ENCODE measurements around the gene ALPI. TPM values are rescaled to one million over a fixed set of nuclear protein-coding genes. Genes with fewer than 3 reads are reported as not detected.

Gene ALPI
- total and polyA plus RNA-seq, 9 of the 15 experiments (the other 6 are each of a cell fraction or from before 2014, with no cell fraction given): not detected

DNA sequence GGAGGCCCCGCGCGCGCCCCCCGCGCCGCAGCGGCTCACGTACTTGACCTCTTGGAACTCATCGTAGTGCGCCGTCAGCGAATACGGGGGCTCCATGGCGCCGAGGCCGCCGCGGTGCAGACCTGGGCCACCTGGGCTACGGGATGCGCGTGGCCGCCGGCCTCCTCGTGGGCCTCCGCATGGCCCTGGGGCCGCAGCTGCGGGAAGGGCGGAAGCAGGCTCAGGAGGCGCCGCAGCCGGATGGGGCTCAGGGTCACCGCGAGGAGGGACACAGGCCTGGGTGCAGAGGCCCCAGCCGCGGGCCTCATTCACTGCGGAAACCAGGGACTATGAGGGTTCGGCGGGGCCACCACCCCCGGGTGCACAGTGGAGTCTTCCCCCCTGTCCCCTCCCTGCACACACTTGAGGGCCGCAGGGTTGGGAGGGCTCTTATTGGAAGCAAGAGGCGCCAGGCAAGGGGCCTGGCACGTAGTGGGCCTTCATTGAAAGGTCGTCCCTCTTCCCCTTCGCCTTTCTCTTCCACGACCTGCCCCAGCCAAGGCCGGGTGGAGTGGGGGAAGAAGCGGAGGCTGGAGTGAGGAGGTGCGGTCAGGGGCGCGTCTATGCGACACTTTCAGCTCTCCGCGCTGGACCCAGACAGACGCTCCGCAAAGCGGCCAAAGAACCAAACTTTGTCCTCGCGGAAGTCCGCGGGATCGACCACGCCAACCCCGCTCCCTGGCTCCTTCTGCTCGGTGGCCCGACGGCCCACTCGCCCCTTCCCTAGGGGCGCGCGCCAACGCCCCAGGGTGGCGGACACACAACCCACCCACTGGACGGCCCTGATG is 30.8 kb downstream of the ALPI start:
- WGBS (ENCODE audit: insufficient coverage, low coverage, missing lambda C conversion rate): 25% methylated on average over 13 of the region's 74 CpGs
- ATAC-seq: no peak
- in situ Hi-C loops (cut with MboI): no loop called here

More for the DNA sequence above, 30.8 kb downstream of the ALPI start:
- Histone ChIP-seq H3K9me1 (ENCODE audit: control insufficient read depth, insufficient read depth, low read length) (no peaks in the 10 kb centered on the region), H3K9me3 (replicated peaks; ENCODE audit: control insufficient read depth, insufficient read depth, low read depth, low read length) (no peaks in the 10 kb centered on the region), H3K4me2 (ENCODE audit: insufficient read depth, low read length) (no peak overlapping the region), H4K20me1 (replicated peaks; ENCODE audit: control insufficient read depth, insufficient read depth, low read length) (no peaks in the 10 kb centered on the region), H3K27ac (ENCODE audit: extremely low read depth, low read depth, low read length) (no peak overlapping the region), H3K4me3 (no peak overlapping the region), H3K4me1 (replicated peaks in 1 of 2; ENCODE audit: control insufficient read depth in 2 of 2, insufficient read depth in 2 of 2, low read length in 2 of 2) (no peaks in the 10 kb centered on the region), H3K79me2 (ENCODE audit: control insufficient read depth, insufficient read depth, low read length) (no peaks in the 10 kb centered on the region), H3K27me3 (ENCODE audit: control insufficient read depth in 2 of 2, insufficient read depth in 2 of 2, low read length in 2 of 2) (peaks cover 0 to 10% of the 10 kb centered on the region in 2 experiments; a peak in 2 of 5 replicates), H2AFZ (ENCODE audit: low read depth, low read length) (no peak overlapping the region), H3K9ac (ENCODE audit: insufficient read depth in 1 of 2, low read depth in 2 of 2, low read length in 2 of 2) (no peak overlapping the region), H3K36me3 (ENCODE audit: control insufficient read depth, insufficient read depth, low read length) (no peaks in the 10 kb centered on the region)
- DNase-seq (ENCODE audit: extremely low read depth in 1 of 4, low spot score in 3 of 4) (no peak), FAIRE-seq (no peak)
- ChIA-PET CTCF (ENCODE audit: low intra/inter-chr PET ratio) (no interaction called here), POLR2A (no interaction called here)
- BruUV-seq (replicated peaks): no TSS peak
- intact Hi-C loops (cut with micrococcal nuclease): no loop called here
- TF ChIP-seq ZNF75A (CRISPR knock-in tag; IDR thresholded peaks at IDR 0.05) (no peak), HDGF (IDR thresholded peaks at IDR 0.05) (no peak), SNIP1 (IDR thresholded peaks at IDR 0.05; ENCODE audit: low read depth) (no peak), TARDBP (IDR thresholded peaks at IDR 0.05) (no peak), NFIC (IDR thresholded peaks at IDR 0.05) (no peak), HMG20B (CRISPR knock-in tag; IDR thresholded peaks at IDR 0.05) (no peak)
- TF ChIP-seq, protein P1, sequence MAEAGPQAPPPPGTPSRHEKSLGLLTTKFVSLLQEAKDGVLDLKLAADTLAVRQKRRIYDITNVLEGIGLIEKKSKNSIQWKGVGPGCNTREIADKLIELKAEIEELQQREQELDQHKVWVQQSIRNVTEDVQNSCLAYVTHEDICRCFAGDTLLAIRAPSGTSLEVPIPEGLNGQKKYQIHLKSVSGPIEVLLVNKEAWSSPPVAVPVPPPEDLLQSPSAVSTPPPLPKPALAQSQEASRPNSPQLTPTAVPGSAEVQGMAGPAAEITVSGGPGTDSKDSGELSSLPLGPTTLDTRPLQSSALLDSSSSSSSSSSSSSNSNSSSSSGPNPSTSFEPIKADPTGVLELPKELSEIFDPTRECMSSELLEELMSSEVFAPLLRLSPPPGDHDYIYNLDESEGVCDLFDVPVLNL (CRISPR knock-in tag; IDR thresholded peaks at IDR 0.05; ENCODE audit: low read depth): no peak
- TF ChIP-seq, protein P2, sequence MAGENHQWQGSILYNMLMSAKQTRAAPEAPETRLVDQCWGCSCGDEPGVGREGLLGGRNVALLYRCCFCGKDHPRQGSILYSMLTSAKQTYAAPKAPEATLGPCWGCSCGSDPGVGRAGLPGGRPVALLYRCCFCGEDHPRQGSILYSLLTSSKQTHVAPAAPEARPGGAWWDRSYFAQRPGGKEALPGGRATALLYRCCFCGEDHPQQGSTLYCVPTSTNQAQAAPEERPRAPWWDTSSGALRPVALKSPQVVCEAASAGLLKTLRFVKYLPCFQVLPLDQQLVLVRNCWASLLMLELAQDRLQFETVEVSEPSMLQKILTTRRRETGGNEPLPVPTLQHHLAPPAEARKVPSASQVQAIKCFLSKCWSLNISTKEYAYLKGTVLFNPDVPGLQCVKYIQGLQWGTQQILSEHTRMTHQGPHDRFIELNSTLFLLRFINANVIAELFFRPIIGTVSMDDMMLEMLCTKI (IDR thresholded peaks at IDR 0.05; ENCODE audit: partially characterized antibody): no peak
- TF ChIP-seq, protein P3, sequence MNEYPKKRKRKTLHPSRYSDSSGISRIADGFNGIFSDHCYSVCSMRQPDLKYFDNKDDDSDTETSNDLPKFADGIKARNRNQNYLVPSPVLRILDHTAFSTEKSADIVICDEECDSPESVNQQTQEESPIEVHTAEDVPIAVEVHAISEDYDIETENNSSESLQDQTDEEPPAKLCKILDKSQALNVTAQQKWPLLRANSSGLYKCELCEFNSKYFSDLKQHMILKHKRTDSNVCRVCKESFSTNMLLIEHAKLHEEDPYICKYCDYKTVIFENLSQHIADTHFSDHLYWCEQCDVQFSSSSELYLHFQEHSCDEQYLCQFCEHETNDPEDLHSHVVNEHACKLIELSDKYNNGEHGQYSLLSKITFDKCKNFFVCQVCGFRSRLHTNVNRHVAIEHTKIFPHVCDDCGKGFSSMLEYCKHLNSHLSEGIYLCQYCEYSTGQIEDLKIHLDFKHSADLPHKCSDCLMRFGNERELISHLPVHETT (CRISPR knock-in tag; conservative IDR thresholded peaks at IDR 0.05 in 1 of 2, IDR thresholded peaks at IDR 0.05 in 1 of 2): no peak

Measured in K562 (cell line).